Mucosa of stomach (tissue), 1 donor: Measurements from ENCODE around the gene PAXX.
A peak's percentile ranks its signal among the peaks of the same experiment; 100 is the strongest.

Source experiments
- H3K27me3 ChIP-seq: one replicate; pipeline ENCODE4 v1.7.0; 2013; ENCODE audit warnings: mild to moderate bottlenecking, low read length; ENCODE audit not compliant: control insufficient read depth, insufficient read depth
- H3K36me3 ChIP-seq: one replicate; pipeline ENCODE4 v1.7.0; 2013; ENCODE audit warnings: low read length; ENCODE audit not compliant: control insufficient read depth, insufficient read depth
- H3K4me1 ChIP-seq: one replicate; pipeline ENCODE4 v1.7.0; 2013; ENCODE audit warnings: mild to moderate bottlenecking, low read length; ENCODE audit not compliant: control insufficient read depth, insufficient read depth
- H3K4me3 ChIP-seq: one replicate; pipeline ENCODE4 v1.7.0; 2013; ENCODE audit warnings: low read length
- H3K9ac ChIP-seq: one replicate; pipeline ENCODE4 v1.7.0; 2013; ENCODE audit warnings: mild to moderate bottlenecking, low read length, moderate library complexity
- H3K9me3 ChIP-seq: one replicate; pipeline ENCODE4 v1.7.0; 2013; ENCODE audit warnings: mild to moderate bottlenecking, low read length, moderate library complexity; ENCODE audit not compliant: control insufficient read depth
- donor health status: Pancreatic carcinoma.

Gene PAXX

DNA sequence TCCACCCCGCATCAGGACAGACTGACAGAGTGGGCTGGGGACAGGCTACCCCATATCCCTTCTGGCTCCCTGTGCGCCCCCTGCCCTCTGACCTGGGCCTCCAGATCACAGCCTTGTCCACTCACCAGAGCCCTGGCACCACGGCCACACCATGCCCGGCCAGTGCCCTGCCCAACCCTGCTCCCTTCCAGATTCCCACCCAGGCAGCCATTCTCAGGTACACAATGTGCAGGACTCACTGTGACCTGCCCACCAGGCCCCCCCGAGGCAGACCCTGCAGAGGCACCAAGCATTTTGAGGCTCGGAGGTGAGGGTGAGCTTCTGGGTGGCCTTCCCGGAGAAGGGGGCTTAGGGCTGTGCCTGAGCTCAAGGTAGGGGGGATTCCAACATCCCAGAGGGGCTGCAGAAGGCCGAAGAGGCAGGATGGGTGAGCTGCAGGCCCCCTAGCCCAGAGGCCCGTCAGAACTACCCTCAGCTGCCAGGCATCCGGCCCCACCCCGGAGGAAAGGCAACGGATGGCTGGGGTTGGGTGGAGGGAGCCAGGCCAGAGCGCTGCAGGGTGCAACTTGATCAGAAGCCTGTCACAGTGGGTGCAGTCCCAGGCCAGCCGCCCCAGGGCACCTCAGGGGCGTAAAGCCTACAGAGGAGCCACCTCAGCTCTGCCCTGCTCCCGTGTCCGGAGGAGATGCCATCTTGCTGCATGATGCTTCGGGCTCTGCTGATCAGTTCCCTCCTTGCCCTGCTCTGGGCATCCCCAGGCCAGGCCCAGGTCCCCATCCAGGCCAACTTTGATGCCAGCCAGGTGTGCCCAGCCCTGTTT is 9.8 kb upstream of the PAXX start, which contains the start of gene LCNL1:
Gene LCNL1 (plus strand): TSS at position 762 of the 820 bp plus-strand sequence. CDS start 594 bp downstream, outside the sequence.
- H3K4me3 ChIP-seq: no peak within 1 kb of the TSS
- H3K4me1 ChIP-seq: peaks cover 6% of the 10 kb centered on the region
- H3K9ac ChIP-seq: no peak within 1 kb of the TSS
- peaks cover 31% of the 10 kb centered on the region for H3K27me3 ChIP-seq
- no peaks in the 10 kb centered on the region for H3K9me3 ChIP-seq
- no peaks in the 10 kb centered on the region for H3K36me3 ChIP-seq

DNA sequence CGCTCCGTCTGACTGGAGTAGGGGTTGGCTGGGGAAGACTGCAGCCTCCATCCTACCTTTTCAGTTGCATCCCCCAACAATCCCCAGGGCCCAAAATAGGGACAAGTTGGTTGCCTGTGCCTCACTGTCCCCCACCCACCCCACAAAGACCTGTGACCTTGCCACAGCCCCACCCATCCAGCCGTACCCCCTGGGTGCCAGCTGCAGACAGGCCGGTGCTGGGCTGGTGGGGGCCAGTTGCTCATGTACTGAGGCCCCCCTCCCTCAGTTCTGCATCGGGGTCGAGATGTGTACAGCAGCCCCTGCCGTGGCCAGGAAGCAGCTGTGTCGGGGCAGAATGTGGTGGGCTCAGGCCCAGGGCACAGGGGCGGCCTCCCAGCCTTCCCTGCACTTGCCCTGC is 9.1 kb upstream of the PAXX start:
- H3K27me3 ChIP-seq: peaks cover 31% of the 10 kb centered on the region
- H3K9me3 ChIP-seq: no peaks in the 10 kb centered on the region
- no peak overlapping the region for H3K9ac ChIP-seq
- H3K36me3 ChIP-seq: no peaks in the 10 kb centered on the region
- H3K4me1 ChIP-seq: no peaks in the 10 kb centered on the region
- H3K4me3 ChIP-seq: no peak overlapping the region

DNA sequence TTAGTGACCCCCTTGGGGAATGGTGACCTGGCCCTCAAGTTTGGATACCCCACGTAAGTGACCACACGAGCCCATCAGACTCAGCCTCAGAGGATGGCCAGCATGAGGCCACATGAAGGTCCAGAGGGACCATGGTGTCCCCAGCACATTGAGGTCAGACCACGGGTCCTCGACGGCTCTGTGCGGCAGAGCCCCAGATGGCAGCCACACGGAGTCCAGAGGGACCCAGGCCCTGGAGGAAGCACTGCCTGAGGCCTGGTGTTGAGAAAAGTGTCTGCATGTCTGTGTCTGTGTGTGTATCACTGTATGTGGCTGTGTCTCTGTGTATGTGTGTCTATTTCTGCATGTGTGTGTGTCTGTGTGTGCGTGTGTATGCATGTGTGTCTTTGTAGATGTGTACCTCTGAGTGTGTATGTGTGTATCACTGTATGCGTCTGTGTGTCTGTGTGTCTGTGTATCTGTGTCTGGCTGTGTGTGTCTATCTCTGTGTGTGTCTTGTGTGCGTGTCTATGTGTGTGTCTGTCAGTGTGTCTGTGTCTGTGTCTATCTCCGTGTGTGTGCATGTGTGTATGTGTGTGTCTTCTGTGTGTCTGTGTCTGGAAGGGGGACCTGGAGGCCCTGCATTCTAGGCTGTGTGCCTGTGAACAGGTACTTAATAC is 8.4 kb upstream of the PAXX start:
- peaks cover 31% of the 10 kb centered on the region for H3K27me3 ChIP-seq
- H3K4me3 ChIP-seq: no peak overlapping the region
- H3K9me3 ChIP-seq: no peaks in the 10 kb centered on the region
- H3K9ac ChIP-seq: no peak overlapping the region
- no peaks in the 10 kb centered on the region for H3K36me3 ChIP-seq
- H3K4me1 ChIP-seq: no peaks in the 10 kb centered on the region

DNA sequence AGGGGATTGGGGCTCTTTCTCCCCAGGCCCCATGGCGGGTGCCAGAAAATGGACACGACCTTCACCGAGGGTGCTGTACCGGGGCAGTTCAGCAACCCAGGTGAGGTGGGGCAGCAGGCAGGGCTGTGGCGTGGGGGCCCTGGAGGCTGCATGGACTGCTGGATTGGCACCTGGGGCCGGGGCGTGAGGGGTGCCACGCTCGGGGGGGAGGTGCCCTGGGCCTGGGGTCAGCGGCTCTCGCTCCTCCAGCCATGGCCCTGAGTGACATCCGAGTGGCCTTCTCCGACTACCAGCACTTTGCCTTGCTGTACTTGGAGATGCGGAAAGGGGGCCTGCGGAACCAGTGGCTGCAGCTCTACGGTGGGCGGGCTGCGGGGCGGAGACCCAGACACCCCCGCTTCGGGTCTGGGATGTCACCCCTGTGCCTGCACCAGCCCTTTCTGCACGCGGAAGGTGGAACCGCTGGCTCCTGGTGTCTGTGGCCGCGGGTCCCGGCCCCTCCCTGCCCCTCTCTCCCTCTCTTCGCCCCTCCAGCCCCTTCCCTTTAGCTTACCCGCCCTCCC is 7.7 kb upstream of the PAXX start:
- H3K4me1 ChIP-seq: no peaks in the 10 kb centered on the region
- no peaks in the 10 kb centered on the region for H3K36me3 ChIP-seq
- peaks cover 31% of the 10 kb centered on the region for H3K27me3 ChIP-seq
- no peak overlapping the region for H3K9ac ChIP-seq
- H3K4me3 ChIP-seq: no peak overlapping the region
- no peaks in the 10 kb centered on the region for H3K9me3 ChIP-seq

DNA sequence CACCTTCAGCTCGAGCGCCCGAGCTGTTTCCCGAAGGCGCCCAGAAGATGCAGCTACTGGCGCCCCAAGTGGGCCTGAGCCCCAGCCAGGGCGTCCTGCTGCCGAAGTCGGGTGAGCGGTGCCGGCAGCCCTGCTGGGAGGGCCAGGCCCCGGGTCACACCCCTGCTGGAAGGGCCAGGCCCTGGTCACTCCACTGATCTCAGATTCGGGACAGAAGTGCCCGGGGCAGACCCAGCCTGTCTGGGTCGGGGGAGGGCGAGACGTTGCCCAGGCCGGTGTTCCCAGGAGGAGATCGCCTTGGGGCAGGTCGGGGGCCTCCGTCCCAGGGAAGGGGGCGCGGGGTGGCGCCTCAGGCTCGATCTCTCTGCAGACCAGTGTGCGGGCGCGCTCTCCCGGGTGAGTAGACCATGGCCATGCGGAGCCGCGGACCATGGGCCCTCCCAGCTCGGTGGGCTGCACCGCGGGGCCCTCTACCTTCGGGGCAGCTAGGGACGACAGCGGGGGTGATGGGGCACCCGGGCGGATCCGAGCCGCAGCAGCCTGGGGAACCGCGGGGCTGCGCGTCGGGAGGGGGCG is 7.1 kb upstream of the PAXX start:
- no peak overlapping the region for H3K4me3 ChIP-seq
- no peak overlapping the region for H3K9ac ChIP-seq
- peaks cover 31% of the 10 kb centered on the region for H3K27me3 ChIP-seq
- H3K4me1 ChIP-seq: no peaks in the 10 kb centered on the region
- no peaks in the 10 kb centered on the region for H3K9me3 ChIP-seq
- H3K36me3 ChIP-seq: no peaks in the 10 kb centered on the region

DNA sequence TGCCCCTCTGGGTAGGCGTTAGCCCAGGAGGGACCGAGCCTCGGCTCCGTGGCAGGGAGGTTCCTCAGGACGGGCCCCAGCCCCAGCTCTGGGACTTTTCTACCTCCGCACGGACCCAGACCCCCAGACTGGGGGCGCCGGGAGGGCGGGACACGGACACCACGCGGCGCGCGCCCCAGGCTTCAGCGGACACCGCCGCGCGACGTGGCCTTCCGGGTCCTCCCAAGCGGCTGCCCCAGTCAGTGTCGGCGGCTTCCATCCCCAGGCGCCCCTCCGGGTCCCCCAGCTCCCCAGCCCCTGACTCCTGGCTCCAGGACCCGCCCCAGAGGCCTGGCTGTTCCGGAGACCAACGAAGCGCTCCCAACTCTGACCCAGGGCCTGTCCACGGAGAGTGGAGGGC is 6.4 kb upstream of the PAXX start:
- Histone ChIP-seq H3K4me1 (no peaks in the 10 kb centered on the region), H3K4me3 (no peak overlapping the region), H3K9ac (no peak overlapping the region), H3K9me3 (no peaks in the 10 kb centered on the region), H3K36me3 (no peaks in the 10 kb centered on the region), H3K27me3 (peaks cover 28% of the 10 kb centered on the region)

DNA sequence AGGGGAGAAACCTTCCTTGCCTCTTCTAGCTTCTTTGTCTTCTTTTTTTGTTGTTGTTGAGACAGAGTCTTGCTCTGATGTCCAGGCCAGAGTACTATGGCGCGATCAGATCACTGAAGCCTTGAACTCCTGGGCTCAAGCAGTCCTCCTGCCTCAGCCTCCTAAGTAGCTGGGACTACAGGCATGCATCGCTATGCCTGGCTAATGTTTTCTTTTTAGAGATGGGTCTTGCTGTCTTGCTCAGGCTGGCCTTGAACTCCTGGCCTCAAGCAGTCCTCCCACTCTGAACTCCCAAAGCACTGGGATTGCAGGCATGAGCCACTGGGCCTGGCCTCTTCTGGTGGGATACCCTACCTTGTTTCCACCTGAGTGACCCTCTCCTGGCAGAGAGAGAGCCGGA is 3.4 kb upstream of the PAXX start:
- peaks cover 12% of the 10 kb centered on the region for H3K4me1 ChIP-seq
- no peak overlapping the region for H3K9ac ChIP-seq
- H3K4me3 ChIP-seq: no peak overlapping the region
- H3K36me3 ChIP-seq: no peaks in the 10 kb centered on the region
- peaks cover 22% of the 10 kb centered on the region for H3K27me3 ChIP-seq
- H3K9me3 ChIP-seq: no peaks in the 10 kb centered on the region

DNA sequence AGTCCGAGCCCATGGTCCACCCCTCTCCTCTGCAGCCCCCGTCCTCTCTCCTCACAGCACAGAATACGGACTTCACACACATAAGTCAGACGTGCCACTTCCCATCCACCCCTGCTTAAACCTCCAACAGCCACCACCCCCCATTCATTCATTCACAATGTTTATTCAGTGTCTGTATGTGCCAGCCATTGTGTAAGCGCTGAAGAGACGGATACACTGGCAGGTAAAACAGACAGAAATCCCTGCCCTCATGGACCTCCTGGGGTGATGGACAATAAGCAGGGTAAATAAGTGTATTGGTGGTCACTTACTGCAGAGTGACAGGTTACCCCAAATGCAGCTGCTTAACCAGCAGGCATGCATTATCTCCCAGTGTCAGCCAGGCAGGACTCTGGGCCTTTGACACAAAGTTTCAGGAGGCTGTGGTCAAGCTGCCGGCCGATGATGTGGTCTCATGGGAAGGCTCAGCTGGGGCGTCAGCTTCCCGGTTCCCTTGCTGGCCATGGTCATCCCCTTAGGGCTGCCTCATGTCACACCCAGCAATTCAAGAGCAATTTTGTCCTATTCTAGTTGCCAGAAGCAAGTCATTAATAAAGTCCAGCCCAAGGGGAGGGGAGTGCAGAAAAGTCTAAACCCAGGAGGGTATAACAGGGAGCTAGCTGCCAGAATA is 1.8 kb upstream of the PAXX start:
- peaks cover 7% of the 10 kb centered on the region for H3K27me3 ChIP-seq
- H3K9me3 ChIP-seq: no peaks in the 10 kb centered on the region
- no peak overlapping the region for H3K9ac ChIP-seq
- no peak overlapping the region for H3K4me3 ChIP-seq
- peaks cover 17% of the 10 kb centered on the region for H3K4me1 ChIP-seq
- no peaks in the 10 kb centered on the region for H3K36me3 ChIP-seq

DNA sequence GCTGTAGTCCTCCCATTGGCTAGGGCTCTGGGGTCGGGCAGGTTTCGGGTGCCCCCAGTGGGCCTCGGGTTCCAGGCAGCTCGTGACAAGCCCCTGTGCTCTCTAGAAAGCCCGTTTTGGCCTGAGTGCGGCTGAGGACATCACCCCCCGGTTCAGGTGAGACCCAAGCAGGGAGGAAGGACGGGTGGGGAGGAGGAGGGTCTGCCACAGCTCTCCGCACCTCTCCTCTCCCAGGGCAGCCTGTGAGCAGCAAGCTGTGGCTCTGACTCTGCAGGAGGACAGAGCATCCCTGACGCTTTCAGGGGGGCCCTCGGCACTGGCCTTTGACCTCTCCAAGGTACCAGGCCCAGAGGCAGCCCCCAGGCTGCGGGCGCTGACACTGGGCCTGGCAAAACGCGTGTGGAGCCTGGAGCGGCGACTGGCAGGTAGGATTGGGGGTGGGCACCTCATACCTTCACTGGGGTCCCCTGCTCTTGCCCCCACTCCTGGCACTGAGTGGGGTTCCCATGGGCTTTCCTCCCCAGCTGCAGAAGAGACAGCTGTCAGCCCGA is 672 bp downstream of the PAXX start:
- peaks cover 4% of the 10 kb centered on the region for H3K27me3 ChIP-seq
- H3K9me3 ChIP-seq: no peaks in the 10 kb centered on the region
- H3K9ac ChIP-seq: peak overlapping the region; percentile 65
- H3K4me1 ChIP-seq: peaks cover 40% of the 10 kb centered on the region
- no peaks in the 10 kb centered on the region for H3K36me3 ChIP-seq
- peak overlapping the region; percentile 63 for H3K4me3 ChIP-seq

DNA sequence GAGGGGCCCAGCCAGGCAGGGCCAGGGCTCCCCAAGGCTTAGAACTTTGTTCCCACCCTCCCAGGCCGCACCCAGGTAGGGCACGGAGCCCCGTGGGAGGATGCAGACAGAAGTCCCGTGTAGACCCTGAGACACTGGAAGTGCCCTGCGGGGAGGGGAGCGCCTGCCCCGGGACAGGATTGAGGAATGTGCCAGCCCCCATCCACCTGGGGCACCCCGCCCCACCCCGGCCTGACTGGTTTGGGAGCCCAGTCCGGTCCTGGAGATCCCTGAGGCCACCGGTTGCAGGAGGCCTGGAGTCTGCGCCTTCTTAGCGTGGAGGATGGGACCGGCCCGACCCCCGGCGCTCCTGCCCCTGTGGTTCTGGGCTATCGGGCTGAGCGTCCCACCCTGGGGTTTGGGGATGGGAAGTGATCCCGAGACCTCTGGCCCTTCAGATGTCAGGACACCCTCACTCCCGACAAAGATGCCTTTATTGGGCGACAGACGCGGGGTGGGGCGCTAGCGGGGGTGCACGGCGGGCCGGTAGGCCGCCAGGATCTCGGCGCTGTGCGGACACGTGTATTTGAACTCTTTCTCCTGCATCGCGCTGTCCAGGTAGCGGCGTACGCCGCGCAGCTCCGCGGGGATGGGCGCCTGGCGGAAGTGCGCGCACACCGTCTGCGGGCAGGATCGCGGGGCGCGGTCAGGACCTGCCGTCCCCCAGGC is 2.1 kb downstream of the PAXX start:
- H3K4me3 ChIP-seq: no peak overlapping the region
- peaks cover 40% of the 10 kb centered on the region for H3K4me1 ChIP-seq
- no peak overlapping the region for H3K9ac ChIP-seq
- no peaks in the 10 kb centered on the region for H3K9me3 ChIP-seq
- H3K27me3 ChIP-seq: peaks cover 4% of the 10 kb centered on the region
- no peaks in the 10 kb centered on the region for H3K36me3 ChIP-seq

DNA sequence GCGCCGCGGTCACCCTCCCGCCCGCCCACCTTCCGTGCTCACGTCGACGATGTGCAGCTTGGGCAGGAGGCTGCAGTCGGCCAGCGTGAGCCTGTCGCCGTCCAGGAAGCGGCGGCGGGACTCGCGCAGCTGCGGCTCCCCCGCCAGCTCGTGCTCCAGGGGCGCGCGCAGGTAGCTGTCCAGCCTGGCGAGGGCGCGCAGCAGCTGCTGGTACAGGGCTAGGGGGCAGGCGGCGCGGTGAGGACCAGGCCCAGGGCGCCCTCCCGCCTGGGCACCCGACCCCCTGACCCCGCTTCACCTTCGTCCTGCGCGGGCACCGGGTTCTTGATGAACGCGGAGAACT is 2.6 kb downstream of the PAXX start:
- H3K36me3 ChIP-seq: no peaks in the 10 kb centered on the region
- peaks cover 4% of the 10 kb centered on the region for H3K27me3 ChIP-seq
- H3K9me3 ChIP-seq: no peaks in the 10 kb centered on the region
- no peak overlapping the region for H3K9ac ChIP-seq
- H3K4me1 ChIP-seq: peaks cover 40% of the 10 kb centered on the region
- H3K4me3 ChIP-seq: no peak overlapping the region
